H1 (cell line): ENCODE measurements around the gene NIPAL1. TPM values are rescaled to one million over a fixed set of nuclear protein-coding genes. Genes with fewer than 3 reads are reported as not detected.

Experiments
- CTCF ChIA-PET: fragments of 300-600 bp; sonication (Branson Sonifier 250); formaldehyde crosslinking; loops from one replicate; lab custom pipeline; 2021; ENCODE audit not compliant: partially characterized antibody; lab: Charles Lee
- POLR2A ChIA-PET: fragments of 300-600 bp; sonication (Branson Sonifier 250); formaldehyde crosslinking; loops from one replicate; lab custom pipeline; 2021; ENCODE audit warnings: inconsistent platforms; ENCODE audit not compliant: partially characterized antibody; lab: Charles Lee
- DNase-seq, 2 experiments: peaks; one replicate each; pipeline versions ENCODE4 v3.0.0 to v3.0.0-alpha.2; 2010 to 2022; ENCODE audit warnings: low spot score in 2 of 2, low read depth in 1 of 2, mixed read lengths in 1 of 2
- FAIRE-seq: peaks from 2 replicates; lab custom pipeline; 2011; peaks lifted over from hg19 to GRCh38; lab: Jason Lieb, UNC
- H2AFZ ChIP-seq: 2 replicates; pipeline ENCODE4 v1.8.1; 2012; ENCODE audit warnings: low read length, inconsistent platforms
- H2AK5ac ChIP-seq: 2 replicates; pipeline ENCODE4 v1.6.1; 2013; ENCODE audit warnings: low read depth, low read length
- H2BK120ac ChIP-seq: replicated peaks from 2 replicates; pipeline ENCODE3; 2013; ENCODE audit warnings: low read depth, low read length, inconsistent platforms
- H2BK12ac ChIP-seq: 2 replicates; pipeline ENCODE4 v1.6.1; 2013; ENCODE audit warnings: low read depth, low read length
- H2BK15ac ChIP-seq: 2 replicates; pipeline ENCODE4 v1.6.1; 2013; ENCODE audit warnings: low read length
- H2BK20ac ChIP-seq: 2 replicates; pipeline ENCODE4 v1.6.1; 2013; ENCODE audit warnings: low read length
- H2BK5ac ChIP-seq: 2 replicates; pipeline ENCODE4 v1.6.1; 2013; ENCODE audit warnings: low read depth, low read length
- H3K14ac ChIP-seq: 2 replicates; pipeline ENCODE4 v1.6.1; 2013; ENCODE audit warnings: inconsistent platforms; ENCODE audit not compliant: insufficient read length
- H3K18ac ChIP-seq: 2 replicates; pipeline ENCODE4 v1.6.1; 2013; ENCODE audit warnings: low read length; ENCODE audit errors: extremely low read depth
- H3K23ac ChIP-seq: 2 replicates; pipeline ENCODE4 v1.6.1; 2013; ENCODE audit warnings: inconsistent platforms; ENCODE audit not compliant: insufficient read length
- H3K23me2 ChIP-seq: 2 replicates; pipeline ENCODE4 v1.6.1; 2013; ENCODE audit warnings: low read depth, low read length
- H3K27ac ChIP-seq: 2 replicates; pipeline ENCODE4 v1.6.1; 2011; ENCODE audit warnings: low read depth, low read length, inconsistent platforms
- H3K27me3 ChIP-seq, 4 experiments: replicated peaks in 1 of 4; 1 replicate in 1 of 4; 2 replicates in 3 of 4; pipeline versions ENCODE4 v1.6.1 to v1.8.1; 2011 to 2013; ENCODE audit warnings: low read length in 3 of 4, mild to moderate bottlenecking in 3 of 4, inconsistent platforms in 2 of 4, mixed read lengths in 2 of 4, moderate library complexity in 1 of 4; ENCODE audit not compliant: control insufficient read depth in 3 of 4, insufficient read depth in 3 of 4; ENCODE audit errors: extremely low read depth in 1 of 4
- H3K36me3 ChIP-seq, 4 experiments: 2 replicates each; pipeline versions ENCODE4 v1.6.1 to v1.8.1; 2011 to 2013; ENCODE audit warnings: mild to moderate bottlenecking in 4 of 4, low read length in 3 of 4, moderate library complexity in 2 of 4, control low read depth in 1 of 4, inconsistent platforms in 1 of 4; ENCODE audit not compliant: insufficient read depth in 4 of 4, control insufficient read depth in 2 of 4
- H3K4ac ChIP-seq: replicated peaks from 2 replicates; pipeline ENCODE3; 2013; ENCODE audit warnings: low read length, low read depth, mixed read lengths, inconsistent platforms; ENCODE audit not compliant: insufficient read length
- H3K4me1 ChIP-seq, 4 experiments: replicated peaks in 1 of 4; 1 replicate in 1 of 4; 2 replicates in 3 of 4; pipeline versions ENCODE4 v1.6.1 to v1.8.1; 2011 to 2013; ENCODE audit warnings: low read length in 3 of 4, inconsistent platforms in 2 of 4, mixed read lengths in 1 of 4; ENCODE audit not compliant: insufficient read depth in 4 of 4, control insufficient read depth in 3 of 4
- H3K4me2 ChIP-seq, 2 experiments: 2 replicates each; pipeline versions ENCODE4 v1.6.1 to v1.8.1; 2011 to 2013; ENCODE audit warnings: low read depth in 2 of 2, low read length in 2 of 2, control low read depth in 1 of 2, inconsistent platforms in 1 of 2, mild to moderate bottlenecking in 1 of 2; ENCODE audit not compliant: insufficient read depth in 1 of 2
- H3K4me3 ChIP-seq, 4 experiments: fragments of 200-600, 300-600 bp in 1 of 4; sonication (generic), shearing (Covaris generic), sonication (Bioruptor Twin) in 1 of 4; 2 replicates each; pipeline versions ENCODE4 v1.5.1 to v1.8.1; 2011 to 2016; ENCODE audit warnings: low read length in 4 of 4, low read depth in 3 of 4, control low read depth in 2 of 4, inconsistent platforms in 2 of 4, mild to moderate bottlenecking in 2 of 4, mixed read lengths in 1 of 4, moderate library complexity in 1 of 4; ENCODE audit not compliant: insufficient read depth in 2 of 4; ENCODE audit errors: extremely low read depth in 1 of 4
- H3K56ac ChIP-seq: replicated peaks from 2 replicates; pipeline ENCODE3; 2013; ENCODE audit warnings: low read depth, mild to moderate bottlenecking, mixed read lengths, low read length, inconsistent platforms; ENCODE audit not compliant: insufficient read length
- H3K79me1 ChIP-seq: 2 replicates; pipeline ENCODE4 v1.6.1; 2013; ENCODE audit warnings: low read depth, low read length, control low read depth
- H3K79me2 ChIP-seq, 2 experiments: 2 replicates each; pipeline versions ENCODE4 v1.6.1 to v1.8.1; 2012 to 2013; ENCODE audit warnings: low read length in 2 of 2, mild to moderate bottlenecking in 2 of 2, inconsistent platforms in 1 of 2; ENCODE audit not compliant: insufficient read depth in 2 of 2, control insufficient read depth in 1 of 2
- H3K9ac ChIP-seq, 4 experiments: replicated peaks in 1 of 4; 1 replicate in 1 of 4; 2 replicates in 3 of 4; pipeline versions ENCODE4 v1.6.1 to v1.8.1; 2011 to 2013; ENCODE audit warnings: low read depth in 3 of 4, low read length in 3 of 4, control low read depth in 2 of 4, mild to moderate bottlenecking in 2 of 4, moderate library complexity in 2 of 4, inconsistent platforms in 1 of 4; ENCODE audit errors: extremely low read depth in 1 of 4
- H3K9me3 ChIP-seq, 2 experiments: 2 replicates each; pipeline versions ENCODE4 v1.6.1 to v1.8.1; 2012 to 2013; ENCODE audit warnings: mild to moderate bottlenecking in 2 of 2, moderate library complexity in 2 of 2, control low read depth in 1 of 2, inconsistent platforms in 1 of 2, low read depth in 1 of 2, low read length in 1 of 2, mixed read lengths in 1 of 2; ENCODE audit not compliant: insufficient read depth in 2 of 2
- H4K20me1 ChIP-seq, 2 experiments: replicated peaks in 1 of 2; 2 replicates each; pipeline versions ENCODE3 to v1.8.1; 2011 to 2013; ENCODE audit warnings: inconsistent platforms in 2 of 2, low read length in 2 of 2, mild to moderate bottlenecking in 1 of 2; ENCODE audit not compliant: insufficient read depth in 2 of 2, control insufficient read depth in 1 of 2
- H4K5ac ChIP-seq: 2 replicates; pipeline ENCODE4 v1.6.1; 2013; ENCODE audit warnings: low read length, low read depth, mixed read lengths, inconsistent platforms; ENCODE audit not compliant: insufficient read length
- H4K8ac ChIP-seq: 2 replicates; pipeline ENCODE4 v1.8.0; 2013; ENCODE audit warnings: mild to moderate bottlenecking, moderate library complexity, low read length, inconsistent platforms; ENCODE audit not compliant: insufficient read depth; ENCODE audit errors: extremely low read depth
- H4K91ac ChIP-seq: replicated peaks from 2 replicates; pipeline ENCODE3; 2013; ENCODE audit warnings: low read length, mixed read lengths, inconsistent platforms; ENCODE audit not compliant: insufficient read length
- POLR2A ChIP-seq, 2 experiments: IDR thresholded peaks; 1 replicate in 1 of 2; 2 replicates in 1 of 2; pipeline ENCODE4 v1.6.1; 2011; ENCODE audit warnings: low read depth in 2 of 2, low read length in 2 of 2, mild to moderate bottlenecking in 2 of 2; ENCODE audit errors: control extremely low read depth in 1 of 2
- POLR2AphosphoS5 ChIP-seq: IDR thresholded peaks from 2 replicates; pipeline ENCODE4 v1.6.1; 2011; ENCODE audit warnings: low read depth, low read length
- TCF12 ChIP-seq: IDR thresholded peaks from 2 replicates; pipeline ENCODE4 v1.6.1; 2011; ENCODE audit warnings: low read depth, mild to moderate bottlenecking, low read length
- WGBS, 2 experiments: shearing (Covaris generic) in 1 of 2; methylation state at CpG; one replicate each; pipeline versions ENCODE4 v1.1.6 to v1.1.7; 2013 to 2015; ENCODE audit warnings: low lambda C conversion rate in 2 of 2, mixed read lengths in 2 of 2, inconsistent platforms in 1 of 2, low coverage in 1 of 2, missing lambda C conversion rate in 1 of 2; ENCODE audit not compliant: insufficient replicate concordance in 2 of 2, insufficient coverage in 1 of 2, insufficient read length in 1 of 2; ENCODE audit errors: extremely low coverage in 1 of 2, missing lambda C conversion rate in 1 of 2; 5-methylcytosine and 5-hydroxymethylcytosine counted together
- polyA plus RNA-seq, 7 experiments: library from polyadenylated mRNA; depleted of rRNA in 3 of 7; stranded (reverse) in 5 of 7; unstranded in 2 of 7; fragments of >200 nt in 5 of 7; fragments of 200-250 nt in 2 of 7; gene quantifications; 1 replicate in 5 of 7; 2 replicates in 1 of 7; 4 replicates in 1 of 7; pipeline versions ENCODE4 v1.2.1 to v1.2.3, GENCODE V29; 2011 to 2013; ENCODE audit warnings: missing spikeins in 2 of 7, mixed read lengths in 2 of 7
- total RNA-seq: library from RNA; stranded (reverse); fragmentation: NEBNext Ultra II Directional; extraction: Animal tissue kit (Norgen Biotek cat#: 25700); gene quantifications from 2 replicates; pipeline ENCODE4 v1.2.1, GENCODE V29; 2021

Gene NIPAL1
- total and polyA plus RNA-seq, 2 of the 8 experiments (the other 6 are each of a cell fraction or from before 2014, with no cell fraction given): 1.4 to 4.9 TPM

- H3K79me2 ChIP-seq: no peaks in the 10 kb centered on the region
- DNase-seq (no peak), FAIRE-seq (no peak)
- H2BK5ac ChIP-seq: no peak overlapping the region
- H4K8ac ChIP-seq: no peak overlapping the region
- H2AK5ac ChIP-seq: no peak overlapping the region
- ChIA-PET POLR2A (no interaction called here), CTCF (no interaction called here)
- no peaks in the 10 kb centered on the region for H3K79me1 ChIP-seq
- no peak overlapping the region for H3K18ac ChIP-seq
- H4K20me1 ChIP-seq: no peaks in the 10 kb centered on the region
- H3K27ac ChIP-seq: no peak overlapping the region
- H3K36me3 ChIP-seq: peaks cover 0 to 18% (median 2%) of the 10 kb centered on the region in 4 experiments; a peak in 1 of 8 replicates
- no peak overlapping the region for H4K5ac ChIP-seq
- no peak overlapping the region for H3K9ac ChIP-seq
- H2BK12ac ChIP-seq: no peak overlapping the region
- no peak overlapping the region for H2BK20ac ChIP-seq
- H3K23ac ChIP-seq: no peak overlapping the region
- H3K4me3 ChIP-seq: no peak overlapping the region
- H2AFZ ChIP-seq: no peak overlapping the region
- H3K4ac ChIP-seq: no peak overlapping the region
- H3K27me3 ChIP-seq: peaks cover 0 to 9% (median 3%) of the 10 kb centered on the region in 4 experiments; a peak in 4 of 7 replicates
- TF ChIP-seq TCF12 (no peak), POLR2AphosphoS5 (no peak), POLR2A (IDR thresholded peaks at IDR 0.05; ENCODE audit: control extremely low read depth in 1 of 2, low read depth in 2 of 2, low read length in 2 of 2) (no peak)
- H3K56ac ChIP-seq: no peak overlapping the region
- no peak overlapping the region for H3K4me2 ChIP-seq
- H3K14ac ChIP-seq: no peak overlapping the region
- H3K23me2 ChIP-seq: peaks cover 6% of the 10 kb centered on the region; the same call in 1 of the 2 replicates
- H3K9me3 ChIP-seq: peaks cover 16 to 26% of the 10 kb centered on the region in 2 experiments
- H2BK15ac ChIP-seq: no peak overlapping the region
- no peaks in the 10 kb centered on the region; a peak in 1 of 7 replicates for H3K4me1 ChIP-seq
- 83% methylated on average over 3 of the region's 3 CpGs; no CpG with 5 or more reads in 1 of the 2 experiments for WGBS, 2 experiments
- H4K91ac ChIP-seq: no peak overlapping the region
- no peak overlapping the region for H2BK120ac ChIP-seq
Measured at GRCh38 chr4:48012824-48013223, 3.7 kb upstream of the NIPAL1 start.
